ENCODE results near the gene ZNRF1. TPM values are rescaled to one million over a fixed set of nuclear protein-coding genes. Genes with fewer than 3 reads are reported as not detected.
A peak's percentile ranks its signal among the peaks of the same experiment; 100 is the strongest.

The ZNRF1 gene
- total RNA-seq, 2 donors from 2014 or later: 44.9 to 46.1 TPM

- TF ChIP-seq CTCF (conservative IDR thresholded peaks at IDR 0.05): no peak
- Mint-ChIP-seq H3K36me3 (ENCODE audit: low read depth) (peaks cover 1% of the 10 kb centered on the region), H3K27ac (no peak overlapping the region), H3K27me3 (ENCODE audit: insufficient read depth) (no peaks in the 10 kb centered on the region), H3K9me3 (peaks cover 30% of the 10 kb centered on the region), H3K4me1 (peaks cover 24% of the 10 kb centered on the region), H3K4me3 (peak overlapping the region; percentile 46)
- Histone ChIP-seq H3K9ac (ENCODE audit: extremely low read depth, low read length, poor library complexity, severe bottlenecking) (no peak overlapping the region), H3K9me3 (ENCODE audit: control insufficient read depth, low read length) (peaks cover 20% of the 10 kb centered on the region), H3K27me3 (ENCODE audit: control insufficient read depth, insufficient read depth, low read length, poor library complexity, severe bottlenecking) (no peaks in the 10 kb centered on the region), H3K4me3 (ENCODE audit: low read length) (no peak overlapping the region), H3K36me3 (ENCODE audit: control insufficient read depth, insufficient read depth, low read length) (no peaks in the 10 kb centered on the region), H3K4me1 (ENCODE audit: control insufficient read depth, insufficient read depth, low read length) (no peaks in the 10 kb centered on the region), H3K27ac (ENCODE audit: low read depth, low read length) (no peak overlapping the region)
- DNase-seq: no peak
- WGBS, 2 experiments (ENCODE audit: insufficient coverage in 1 of 2, insufficient read length in 1 of 2): 80% methylated on average over 3 of the region's 3 CpGs; no CpG with 5 or more reads in 1 of the 2 experiments
These were observed 118.1 kb downstream of the ZNRF1 start for GRCh38 chr16:75116911-75117245.

- 65 to 75% methylated on average over 5 to 6 of the region's 6 CpGs for WGBS, 2 experiments (ENCODE audit: insufficient coverage in 1 of 2, insufficient read length in 1 of 2)
- TF ChIP-seq CTCF (conservative IDR thresholded peaks at IDR 0.05): no peak
- Histone ChIP-seq H3K9ac (ENCODE audit: extremely low read depth, low read length, poor library complexity, severe bottlenecking) (no peak overlapping the region), H3K9me3 (ENCODE audit: control insufficient read depth, low read length) (peaks cover 26% of the 10 kb centered on the region), H3K36me3 (ENCODE audit: control insufficient read depth, insufficient read depth, low read length) (no peaks in the 10 kb centered on the region), H3K4me1 (ENCODE audit: control insufficient read depth, insufficient read depth, low read length) (no peaks in the 10 kb centered on the region), H3K27me3 (ENCODE audit: control insufficient read depth, insufficient read depth, low read length, poor library complexity, severe bottlenecking) (no peaks in the 10 kb centered on the region), H3K27ac (ENCODE audit: low read depth, low read length) (no peak overlapping the region), H3K4me3 (ENCODE audit: low read length) (no peak overlapping the region)
- no peak overlapping the region for H3K27ac Mint-ChIP-seq
- peaks cover 6% of the 10 kb centered on the region for H3K36me3 Mint-ChIP-seq (ENCODE audit: low read depth)
- H3K27me3 Mint-ChIP-seq (ENCODE audit: insufficient read depth): no peaks in the 10 kb centered on the region
- H3K4me3 Mint-ChIP-seq: no peak overlapping the region
- peak; percentile 40 for DNase-seq
- H3K4me1 Mint-ChIP-seq: peaks cover 14% of the 10 kb centered on the region
- H3K9me3 Mint-ChIP-seq: peaks cover 37% of the 10 kb centered on the region
These were observed 120.2 kb downstream of the ZNRF1 start for GRCh38 chr16:75118943-75119539.

- no peaks in the 10 kb centered on the region for H3K27me3 ChIP-seq (ENCODE audit: control insufficient read depth, insufficient read depth, low read length, poor library complexity, severe bottlenecking)
- no peak overlapping the region for H3K4me3 ChIP-seq (ENCODE audit: low read length)
- no peaks in the 10 kb centered on the region for H3K4me1 ChIP-seq (ENCODE audit: control insufficient read depth, insufficient read depth, low read length)
- H3K27ac ChIP-seq (ENCODE audit: low read depth, low read length): no peak overlapping the region
- 93 to 95% methylated on average over 4 of the region's 4 CpGs for WGBS, 2 experiments (ENCODE audit: insufficient coverage in 1 of 2, insufficient read length in 1 of 2)
- Mint-ChIP-seq H3K27ac (no peak overlapping the region), H3K4me1 (peaks cover 14% of the 10 kb centered on the region), H3K36me3 (ENCODE audit: low read depth) (peaks cover 6% of the 10 kb centered on the region), H3K27me3 (ENCODE audit: insufficient read depth) (no peaks in the 10 kb centered on the region), H3K4me3 (no peak overlapping the region), H3K9me3 (peaks cover 41% of the 10 kb centered on the region)
- no peak for TF ChIP-seq CTCF (conservative IDR thresholded peaks at IDR 0.05)
- H3K9ac ChIP-seq (ENCODE audit: extremely low read depth, low read length, poor library complexity, severe bottlenecking): no peak overlapping the region
- H3K9me3 ChIP-seq (ENCODE audit: control insufficient read depth, low read length): peaks cover 26% of the 10 kb centered on the region
- no peaks in the 10 kb centered on the region for H3K36me3 ChIP-seq (ENCODE audit: control insufficient read depth, insufficient read depth, low read length)
- DNase-seq: no peak
These were observed 121.4 kb downstream of the ZNRF1 start for GRCh38 chr16:75120253-75120652.

Measured in endodermal cell (in vitro differentiated cells).